GM12873 (cell line): Measurements from ENCODE around the gene CYP4F22.
A peak's percentile ranks its signal among the peaks of the same experiment; 100 is the strongest.

ENCODE experiments used
- TF ChIP-seq, protein P1 (sequence below): IDR thresholded peaks from 2 replicates; pipeline ENCODE4 v1.5.1; 2012; ENCODE audit warnings: low read depth, mild to moderate bottlenecking, moderate library complexity, low read length, control low read depth; ENCODE audit not compliant: insufficient read depth; ENCODE audit errors: missing control alignments

The CYP4F22 gene

DNA sequence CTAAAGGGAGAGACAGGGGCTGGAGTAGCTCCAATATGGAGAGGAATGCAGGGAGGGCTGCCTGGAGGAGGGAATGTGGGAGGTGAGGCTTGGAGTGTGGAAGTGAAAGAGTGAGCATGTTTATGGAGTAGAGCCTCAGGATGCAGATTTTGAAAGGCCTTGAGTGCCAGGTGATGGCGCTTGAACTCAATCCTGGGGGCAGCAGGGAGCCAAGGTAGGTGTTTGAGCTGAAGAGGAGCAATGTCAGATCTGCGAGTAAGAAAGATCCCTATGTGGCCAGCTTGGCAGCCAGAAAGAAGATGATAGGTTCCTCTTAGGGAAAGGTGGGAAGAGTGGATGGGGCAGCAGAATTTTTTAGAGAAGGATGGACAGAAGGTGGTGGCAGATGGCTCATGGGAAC is 40.3 kb downstream of the CYP4F22 start:
- TF ChIP-seq, protein P1, sequence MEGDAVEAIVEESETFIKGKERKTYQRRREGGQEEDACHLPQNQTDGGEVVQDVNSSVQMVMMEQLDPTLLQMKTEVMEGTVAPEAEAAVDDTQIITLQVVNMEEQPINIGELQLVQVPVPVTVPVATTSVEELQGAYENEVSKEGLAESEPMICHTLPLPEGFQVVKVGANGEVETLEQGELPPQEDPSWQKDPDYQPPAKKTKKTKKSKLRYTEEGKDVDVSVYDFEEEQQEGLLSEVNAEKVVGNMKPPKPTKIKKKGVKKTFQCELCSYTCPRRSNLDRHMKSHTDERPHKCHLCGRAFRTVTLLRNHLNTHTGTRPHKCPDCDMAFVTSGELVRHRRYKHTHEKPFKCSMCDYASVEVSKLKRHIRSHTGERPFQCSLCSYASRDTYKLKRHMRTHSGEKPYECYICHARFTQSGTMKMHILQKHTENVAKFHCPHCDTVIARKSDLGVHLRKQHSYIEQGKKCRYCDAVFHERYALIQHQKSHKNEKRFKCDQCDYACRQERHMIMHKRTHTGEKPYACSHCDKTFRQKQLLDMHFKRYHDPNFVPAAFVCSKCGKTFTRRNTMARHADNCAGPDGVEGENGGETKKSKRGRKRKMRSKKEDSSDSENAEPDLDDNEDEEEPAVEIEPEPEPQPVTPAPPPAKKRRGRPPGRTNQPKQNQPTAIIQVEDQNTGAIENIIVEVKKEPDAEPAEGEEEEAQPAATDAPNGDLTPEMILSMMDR = no peak

DNA sequence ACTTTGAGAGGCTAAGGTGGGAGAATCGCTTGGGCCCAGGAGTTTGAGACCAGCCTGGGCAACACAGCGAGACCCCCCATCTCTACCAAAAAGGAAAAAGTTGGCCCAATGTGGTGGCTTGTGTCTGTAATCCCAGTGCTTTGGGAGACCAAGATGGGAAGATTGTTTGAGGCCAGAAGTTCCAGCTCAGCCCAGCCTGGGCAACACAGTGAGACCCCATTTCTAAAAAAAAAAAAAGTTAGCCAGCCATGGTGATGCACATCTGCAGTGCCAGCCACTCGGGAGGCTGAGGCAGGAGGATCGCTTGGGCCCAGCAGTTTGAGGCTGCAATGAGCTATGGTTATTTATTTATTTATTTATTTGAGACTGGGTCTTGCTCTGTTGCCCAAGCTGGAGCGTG is 41.3 kb downstream of the CYP4F22 start:
- TF ChIP-seq, protein P1 = no peak

DNA sequence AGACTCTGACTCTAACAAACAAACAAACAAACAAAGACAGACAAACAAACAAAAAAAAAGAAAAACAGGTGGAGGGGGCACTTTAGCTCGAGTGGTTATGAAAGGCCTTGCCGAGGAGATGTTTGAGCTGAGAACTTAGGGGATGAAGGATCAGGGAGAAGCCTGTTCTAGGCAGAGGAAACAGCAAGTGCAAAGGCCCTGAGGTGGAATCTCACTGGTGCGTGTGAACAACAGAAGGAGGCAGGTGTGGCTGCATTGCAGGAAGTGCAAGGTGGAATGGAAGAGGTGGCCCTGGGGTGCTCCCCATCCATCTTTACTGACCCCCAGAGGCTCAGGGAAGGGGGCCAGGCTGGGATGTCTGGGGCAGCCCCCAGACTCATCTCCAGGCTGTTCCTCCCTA is 41.9 kb downstream of the CYP4F22 start:
- TF ChIP-seq, protein P1 = no peak

DNA sequence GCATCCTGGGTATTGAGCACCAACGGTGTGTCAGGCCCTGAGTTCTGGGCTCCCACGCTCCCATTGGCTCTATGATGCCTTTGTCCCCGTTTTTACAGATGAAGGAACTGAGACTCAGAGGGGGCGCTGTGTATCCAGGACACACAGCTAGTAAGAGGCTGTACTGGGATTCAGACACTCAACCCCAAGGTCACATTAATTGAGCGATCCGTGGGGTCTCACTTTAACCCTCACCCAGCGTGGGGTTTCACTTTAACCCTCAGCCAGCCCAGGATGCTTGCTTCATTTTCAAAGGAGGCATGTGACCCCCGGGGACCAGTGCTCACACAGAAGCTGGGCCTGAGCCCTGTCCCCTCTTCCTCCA is 42.6 kb downstream of the CYP4F22 start:
- TF ChIP-seq, protein P1 = peak; percentile 12

DNA sequence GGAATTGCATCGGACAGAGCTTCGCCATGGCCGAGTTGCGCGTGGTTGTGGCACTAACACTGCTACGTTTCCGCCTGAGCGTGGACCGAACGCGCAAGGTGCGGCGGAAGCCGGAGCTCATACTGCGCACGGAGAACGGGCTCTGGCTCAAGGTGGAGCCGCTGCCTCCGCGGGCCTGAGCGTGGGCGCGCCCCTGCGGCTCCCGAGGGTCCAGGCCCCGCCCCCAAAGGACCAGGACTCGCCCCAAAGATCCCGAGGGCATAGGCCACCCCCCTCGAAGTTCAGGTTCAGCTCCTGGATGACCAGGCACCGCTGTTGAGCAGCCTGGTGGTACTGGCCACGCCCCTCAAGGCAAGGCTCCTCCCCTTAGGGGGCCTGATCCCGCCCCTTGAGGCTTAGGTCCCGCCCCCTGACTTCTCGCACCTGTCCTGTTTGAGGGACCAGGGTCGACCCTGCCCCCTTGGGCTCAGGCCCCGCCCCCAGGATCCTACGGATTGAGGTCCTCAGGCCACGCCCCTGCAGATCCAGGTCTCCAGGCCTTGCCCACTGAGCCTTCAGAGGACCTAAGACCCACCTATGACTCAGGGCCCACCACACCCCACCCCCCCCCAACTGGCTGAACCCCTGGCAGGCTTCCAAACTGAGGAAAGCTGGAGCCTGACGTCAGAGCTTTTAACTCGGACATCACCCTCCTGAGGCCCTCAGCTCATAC is 43.1 kb downstream of the CYP4F22 start:
- TF ChIP-seq, protein P1 = no peak

DNA sequence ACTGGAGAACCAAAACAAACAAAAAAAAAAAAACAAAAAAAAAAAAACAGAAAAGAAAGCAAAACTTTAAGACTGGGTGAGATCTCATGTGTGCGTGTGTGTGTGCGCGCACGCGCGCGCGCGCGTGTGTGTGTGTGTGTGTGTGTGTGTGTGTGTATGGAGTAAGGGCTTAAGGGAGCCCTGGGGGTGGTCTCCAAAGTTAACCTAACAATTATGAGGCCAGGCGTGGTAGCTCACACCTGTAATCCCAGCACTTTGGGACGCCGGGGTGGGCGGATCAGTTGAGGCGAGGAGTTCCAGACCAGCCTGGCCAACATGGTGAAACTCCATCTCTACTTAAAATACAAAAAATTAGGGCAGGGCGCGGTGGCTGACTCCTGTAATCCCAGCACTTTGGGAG is 46.7 kb downstream of the CYP4F22 start:
- TF ChIP-seq, protein P1 = no peak

DNA sequence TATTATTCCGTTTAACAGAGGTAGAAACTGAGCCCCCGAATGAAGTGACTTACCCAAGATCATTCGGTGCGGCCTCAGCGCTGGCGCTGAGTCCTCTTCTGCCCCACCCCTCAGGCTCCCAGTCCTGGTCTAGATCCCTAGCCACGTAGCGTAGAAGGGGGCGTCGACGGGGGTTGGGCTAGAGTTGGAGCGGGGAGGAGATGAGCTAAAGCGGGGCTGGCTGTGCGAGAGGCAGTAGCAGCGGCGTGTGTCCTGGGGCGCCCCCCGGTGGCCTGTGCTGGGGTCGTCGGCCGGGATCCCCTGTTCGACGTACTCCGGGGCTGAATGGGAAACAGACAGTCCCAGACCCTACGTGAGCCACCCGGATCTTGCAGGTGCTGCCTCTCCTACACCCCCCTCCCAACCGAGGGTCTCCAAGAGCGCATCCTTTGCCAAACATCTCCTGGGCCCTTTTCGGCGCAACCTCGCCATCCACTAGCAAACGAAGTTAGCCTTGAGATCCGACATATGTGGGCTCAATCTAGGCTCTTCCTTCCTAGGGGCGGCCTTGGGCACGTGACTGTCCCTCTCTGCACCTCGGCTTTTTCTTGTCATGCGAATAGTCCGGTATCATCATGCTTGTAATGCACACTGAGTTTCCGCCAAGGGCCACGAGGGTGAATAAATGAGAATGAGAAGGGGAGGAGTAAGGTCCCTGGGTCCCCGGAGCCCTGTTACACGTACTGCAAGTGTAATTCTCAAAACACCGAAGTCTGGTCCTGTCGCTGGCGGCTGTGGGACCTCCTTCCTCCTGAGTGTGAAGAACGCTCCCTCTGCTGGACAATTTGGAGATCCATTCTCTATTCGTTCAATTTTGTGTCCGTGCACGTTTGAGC is 47.7 kb downstream of the CYP4F22 start:
- TF ChIP-seq, protein P1 = peak; percentile 90
